GM18508 (cell line): ENCODE results near the gene ISYNA1.

ENCODE experiments used
- ATAC-seq: cut with Tn5 transposase; IDR thresholded peaks from one replicate; pipeline ENCODE4 v1.9.1; 2021; ENCODE audit warnings: moderate number of reproducible peaks; ENCODE audit not compliant: insufficient read depth, unreplicated experiment

ISYNA1 gene

GRCh38 chr19:18468517-18468916 is 30.6 kb upstream of the ISYNA1 start:
- ATAC-seq, result no peak

DNA sequence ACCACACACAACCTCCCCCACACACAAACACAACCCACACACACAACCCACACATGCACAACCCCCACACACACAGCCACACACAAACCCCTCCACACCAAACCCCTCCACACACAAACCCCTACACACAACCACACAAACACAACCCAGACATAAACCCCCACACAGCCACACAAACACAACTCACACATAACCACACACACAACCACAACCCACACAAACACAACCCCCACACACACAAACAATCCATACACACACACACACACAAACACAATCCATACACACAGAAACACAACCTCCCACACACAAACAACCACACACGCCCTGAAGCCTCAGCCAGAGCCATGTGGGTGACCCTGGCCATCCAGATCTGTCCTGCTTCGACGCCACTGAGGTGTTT is 30.0 kb upstream of the ISYNA1 start:
- ATAC-seq, result no peak

- ATAC-seq, result no peak
These were observed 28.4 kb upstream of the ISYNA1 start for GRCh38 chr19:18466354-18466753.

- ATAC-seq, result no peak
These were observed 28.0 kb upstream of the ISYNA1 start for GRCh38 chr19:18465964-18466339.

DNA sequence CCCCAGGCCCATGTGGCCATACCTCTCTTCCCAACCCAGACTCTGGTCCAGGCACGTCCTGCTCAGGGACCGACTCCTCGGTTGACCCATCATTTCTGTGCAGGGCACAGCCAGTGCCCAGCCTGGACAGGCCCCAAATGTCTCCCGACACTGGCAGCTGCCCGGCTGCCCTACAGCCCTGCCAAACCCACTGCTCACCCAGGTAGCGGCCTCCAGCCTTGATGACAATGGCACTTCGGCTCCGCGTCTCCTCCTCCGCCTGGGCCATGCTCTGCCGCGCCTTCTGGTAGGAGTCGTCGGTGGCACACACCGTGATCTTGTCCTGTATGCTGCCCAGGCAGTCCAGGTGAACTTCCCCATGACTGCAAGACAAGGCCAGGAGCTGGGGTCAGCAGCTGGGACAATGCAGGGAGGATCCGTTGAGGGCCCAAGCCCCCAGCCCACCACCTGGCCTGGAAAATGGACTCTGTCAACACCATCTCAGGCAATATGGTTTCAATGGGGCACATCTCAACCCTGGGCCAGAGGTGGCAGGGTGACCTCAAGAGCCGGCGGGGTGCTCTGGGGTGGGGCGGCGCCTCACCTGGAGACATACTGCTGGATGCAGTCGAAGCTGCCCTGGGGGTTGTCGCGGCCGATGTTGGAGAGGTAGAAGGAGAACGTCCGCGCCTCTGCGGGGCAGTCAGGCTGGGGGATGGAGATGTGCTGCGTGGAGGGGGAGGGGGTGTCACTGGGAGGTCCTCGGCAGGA is 27.5 kb upstream of the ISYNA1 start:
- ATAC-seq, result no peak

DNA sequence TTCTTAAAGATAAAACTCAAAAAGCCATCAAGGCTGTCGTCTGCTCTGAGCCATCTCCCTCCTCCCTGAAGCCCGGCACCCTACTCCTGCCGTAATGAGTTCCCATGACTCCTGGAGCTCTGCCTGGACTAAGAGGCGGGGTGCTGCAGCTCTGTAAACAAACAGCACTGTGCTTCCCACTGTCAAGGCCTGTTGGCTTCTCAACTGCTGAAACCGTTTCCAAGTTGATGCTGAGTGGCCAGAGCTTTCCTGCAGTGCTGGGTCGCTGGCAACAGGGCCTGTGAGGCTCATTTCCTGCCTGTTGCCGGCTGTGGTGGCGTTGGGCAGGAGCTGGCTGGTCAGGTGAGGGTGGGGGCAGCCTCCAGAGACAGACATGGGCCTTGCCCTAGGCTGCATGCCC is 26.7 kb upstream of the ISYNA1 start:
- no peak for ATAC-seq

GRCh38 chr19:18461471-18461870 is 23.5 kb upstream of the ISYNA1 start:
- ATAC-seq, result no peak

DNA sequence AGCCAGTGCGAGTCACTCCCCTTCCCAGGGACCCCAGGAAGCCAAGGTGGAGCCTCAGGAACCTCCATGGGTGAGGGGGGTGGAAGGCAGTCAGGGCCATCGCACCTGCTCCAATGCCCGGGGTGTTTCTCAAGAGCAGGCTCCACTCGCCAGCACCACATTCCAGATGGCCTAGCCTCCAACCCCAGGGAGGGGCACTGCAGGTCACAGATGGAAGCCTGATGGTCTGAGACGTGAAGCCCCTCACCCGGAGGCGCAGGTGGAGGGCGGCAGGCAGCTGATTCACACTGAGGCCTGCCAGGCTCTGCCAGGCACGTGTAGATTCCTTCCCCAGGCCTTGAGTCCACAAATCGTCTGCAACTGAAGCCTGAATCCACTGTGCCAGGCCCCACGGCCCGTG is 23.0 kb upstream of the ISYNA1 start:
- no peak for ATAC-seq

DNA sequence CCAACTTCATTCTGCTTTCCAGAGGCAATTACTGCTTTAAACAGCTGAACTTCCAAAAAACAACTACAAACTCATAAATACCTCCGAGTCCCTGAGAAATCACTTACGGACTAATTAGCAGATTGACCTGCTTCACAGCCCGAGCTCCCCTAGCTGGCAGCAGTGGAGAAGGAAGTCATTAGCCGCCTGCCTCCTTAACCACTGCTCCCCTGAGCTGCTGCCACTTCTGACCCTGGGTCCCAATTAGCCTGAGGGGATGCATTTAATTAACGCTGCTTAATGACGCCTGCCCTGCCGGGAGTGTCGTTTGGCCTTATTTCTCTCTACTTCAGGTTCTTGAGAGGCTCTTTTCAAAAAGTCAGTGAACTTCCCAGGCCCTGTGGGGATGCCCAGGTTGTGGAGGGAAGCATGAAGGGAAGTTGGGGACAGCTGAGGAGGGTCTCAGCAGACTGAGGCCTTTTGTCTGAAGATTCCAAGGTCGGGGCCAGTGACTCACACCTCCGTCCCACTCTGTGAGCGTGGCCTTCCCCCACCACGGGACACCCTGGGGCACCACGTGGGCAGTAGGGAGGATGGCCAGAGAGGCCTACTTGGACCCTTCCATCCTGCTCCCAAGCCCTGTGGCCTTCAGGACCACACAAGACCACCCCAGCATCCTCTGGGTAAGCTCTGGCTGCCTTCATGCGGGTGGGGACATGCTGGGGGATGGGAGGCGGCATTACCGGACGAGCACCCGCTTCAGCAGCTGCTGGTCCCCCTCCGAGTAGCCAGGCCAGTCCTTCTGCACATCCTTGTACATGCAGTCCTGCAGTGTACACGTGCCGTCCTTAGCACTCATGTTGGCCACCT is 19.8 kb upstream of the ISYNA1 start:
- ATAC-seq, result no peak

GRCh38 chr19:18456974-18457373 is 19.0 kb upstream of the ISYNA1 start:
- no peak for ATAC-seq

DNA sequence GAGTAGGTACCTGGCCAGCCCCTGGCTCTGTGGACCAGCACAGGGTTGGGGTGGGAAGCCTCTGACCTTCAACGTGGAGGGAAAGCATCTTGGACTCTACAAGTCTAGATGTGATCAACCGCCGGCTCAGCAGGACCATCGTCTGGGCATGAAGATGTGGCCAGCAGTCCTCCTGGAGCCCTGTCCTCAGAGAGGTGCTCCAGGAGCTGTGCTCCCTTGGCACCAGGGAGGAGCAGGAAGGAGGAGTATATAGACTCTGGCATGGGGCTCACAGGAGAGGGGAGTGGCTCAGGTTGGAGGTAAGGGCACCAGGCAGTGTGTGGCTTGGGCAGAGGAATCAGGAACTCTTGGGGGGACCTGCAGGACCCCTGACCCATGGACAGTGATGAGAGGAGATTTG is 18.3 kb upstream of the ISYNA1 start:
- no peak for ATAC-seq

- ATAC-seq, result no peak
These were observed 15.5 kb upstream of the ISYNA1 start for GRCh38 chr19:18453269-18454024.

GRCh38 chr19:18452386-18452785 is 14.5 kb upstream of the ISYNA1 start:
- no peak for ATAC-seq

- ATAC-seq, result no peak
These were observed 13.3 kb upstream of the ISYNA1 start for GRCh38 chr19:18450931-18451836.

GRCh38 chr19:18450021-18450930 is 12.3 kb upstream of the ISYNA1 start:
- ATAC-seq, result no peak

- ATAC-seq, result no peak
These were observed 11.6 kb upstream of the ISYNA1 start for GRCh38 chr19:18449552-18449951.

DNA sequence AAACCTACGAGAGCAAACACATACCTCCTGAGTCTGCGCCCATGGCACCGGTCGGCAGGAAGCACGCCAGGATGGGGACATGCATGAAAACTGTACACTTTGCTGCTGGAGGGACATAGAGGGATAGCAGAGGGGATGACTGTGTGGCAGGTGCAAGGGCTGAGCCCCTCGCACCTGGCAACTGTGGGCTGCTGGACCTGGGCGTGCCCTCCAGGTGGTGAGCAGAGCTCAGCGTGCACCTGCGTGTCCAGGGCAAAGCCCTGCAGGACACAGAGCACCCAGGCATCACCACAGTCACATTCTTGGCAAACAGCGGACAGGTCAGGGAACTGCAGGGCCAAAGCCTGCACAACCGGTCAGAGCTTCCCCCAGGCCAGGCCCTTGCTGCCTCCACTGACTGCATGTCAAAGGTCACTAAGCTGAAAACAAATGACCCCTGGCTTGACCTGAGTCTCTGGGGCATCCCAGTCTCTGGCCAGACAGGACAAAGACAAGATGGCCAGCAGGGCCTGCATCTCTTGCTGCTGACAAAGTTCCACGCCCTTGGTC is 9.0 kb upstream of the ISYNA1 start:
- no peak for ATAC-seq

- no peak for ATAC-seq
These were observed 8.3 kb upstream of the ISYNA1 start for GRCh38 chr19:18446145-18446810.
